AG10803 (cell line): ENCODE results near the gene FRMD8.

Experiments
- DNase-seq: peaks from one replicate; pipeline ENCODE4 v3.0.0; 2010; ENCODE audit warnings: low read depth
- H3K4me3 ChIP-seq: 2 replicates; pipeline ENCODE4 v1.5.1; 2011; ENCODE audit warnings: mild to moderate bottlenecking, low read length, control low read depth
- TF ChIP-seq, protein P1 (sequence below): conservative IDR thresholded peaks from 2 replicates; pipeline ENCODE4 v1.5.1; 2011; ENCODE audit warnings: mild to moderate bottlenecking, low read length, control low read depth, inconsistent platforms

Gene FRMD8

DNA sequence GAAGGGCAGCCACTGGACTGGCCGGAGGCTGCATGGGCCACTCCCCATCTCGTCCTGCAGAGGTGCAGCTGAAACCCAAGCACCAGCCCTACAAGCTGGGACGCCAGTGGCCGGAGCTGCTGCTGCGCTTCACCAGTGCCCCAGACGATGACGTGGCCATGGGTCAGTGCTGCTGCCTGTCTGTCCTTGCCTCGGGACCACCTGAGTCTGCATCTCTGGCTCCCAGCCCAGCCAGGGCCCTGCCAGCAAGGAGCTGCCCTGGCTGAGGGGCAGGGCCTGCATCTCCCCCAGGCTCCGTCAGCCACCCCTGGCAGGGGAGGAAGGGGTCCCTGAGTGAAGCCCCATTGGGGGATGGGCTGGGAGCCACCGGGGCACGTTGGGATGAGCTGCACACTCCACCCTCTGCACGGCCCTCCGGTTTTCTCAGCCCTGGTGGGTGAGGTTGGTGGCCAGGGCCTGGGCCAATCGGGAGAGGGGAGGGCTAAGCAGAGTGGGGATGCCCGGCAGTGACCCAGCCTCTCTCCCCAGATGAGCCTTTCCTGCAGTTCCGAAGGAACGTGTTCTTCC is 7.2 kb downstream of the FRMD8 start:
- TF ChIP-seq, protein P1, sequence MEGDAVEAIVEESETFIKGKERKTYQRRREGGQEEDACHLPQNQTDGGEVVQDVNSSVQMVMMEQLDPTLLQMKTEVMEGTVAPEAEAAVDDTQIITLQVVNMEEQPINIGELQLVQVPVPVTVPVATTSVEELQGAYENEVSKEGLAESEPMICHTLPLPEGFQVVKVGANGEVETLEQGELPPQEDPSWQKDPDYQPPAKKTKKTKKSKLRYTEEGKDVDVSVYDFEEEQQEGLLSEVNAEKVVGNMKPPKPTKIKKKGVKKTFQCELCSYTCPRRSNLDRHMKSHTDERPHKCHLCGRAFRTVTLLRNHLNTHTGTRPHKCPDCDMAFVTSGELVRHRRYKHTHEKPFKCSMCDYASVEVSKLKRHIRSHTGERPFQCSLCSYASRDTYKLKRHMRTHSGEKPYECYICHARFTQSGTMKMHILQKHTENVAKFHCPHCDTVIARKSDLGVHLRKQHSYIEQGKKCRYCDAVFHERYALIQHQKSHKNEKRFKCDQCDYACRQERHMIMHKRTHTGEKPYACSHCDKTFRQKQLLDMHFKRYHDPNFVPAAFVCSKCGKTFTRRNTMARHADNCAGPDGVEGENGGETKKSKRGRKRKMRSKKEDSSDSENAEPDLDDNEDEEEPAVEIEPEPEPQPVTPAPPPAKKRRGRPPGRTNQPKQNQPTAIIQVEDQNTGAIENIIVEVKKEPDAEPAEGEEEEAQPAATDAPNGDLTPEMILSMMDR, result no peak
- no peak overlapping the region for H3K4me3 ChIP-seq
- DNase-seq, result no peak

DNA sequence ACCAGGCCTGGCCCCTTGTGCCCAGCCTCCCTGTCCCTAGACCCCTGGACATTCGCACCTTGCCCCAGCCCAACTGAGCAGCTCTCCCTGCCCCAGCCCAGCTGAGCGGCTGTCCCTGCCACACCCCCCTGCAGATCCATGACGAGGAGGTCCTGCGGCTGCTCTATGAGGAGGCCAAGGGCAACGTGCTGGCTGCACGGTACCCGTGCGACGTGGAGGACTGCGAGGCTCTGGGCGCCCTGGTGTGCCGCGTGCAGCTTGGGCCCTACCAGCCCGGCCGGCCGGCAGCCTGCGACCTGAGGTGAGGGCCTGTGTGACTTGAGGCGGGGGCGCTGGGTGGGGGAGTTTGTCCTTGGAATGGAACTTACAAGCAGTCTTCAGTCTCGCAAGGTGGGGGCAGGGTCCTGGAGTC is 7.7 kb downstream of the FRMD8 start:
- DNase-seq, result no peak
- H3K4me3 ChIP-seq, result no peak overlapping the region
- TF ChIP-seq, protein P1, result no peak

DNA sequence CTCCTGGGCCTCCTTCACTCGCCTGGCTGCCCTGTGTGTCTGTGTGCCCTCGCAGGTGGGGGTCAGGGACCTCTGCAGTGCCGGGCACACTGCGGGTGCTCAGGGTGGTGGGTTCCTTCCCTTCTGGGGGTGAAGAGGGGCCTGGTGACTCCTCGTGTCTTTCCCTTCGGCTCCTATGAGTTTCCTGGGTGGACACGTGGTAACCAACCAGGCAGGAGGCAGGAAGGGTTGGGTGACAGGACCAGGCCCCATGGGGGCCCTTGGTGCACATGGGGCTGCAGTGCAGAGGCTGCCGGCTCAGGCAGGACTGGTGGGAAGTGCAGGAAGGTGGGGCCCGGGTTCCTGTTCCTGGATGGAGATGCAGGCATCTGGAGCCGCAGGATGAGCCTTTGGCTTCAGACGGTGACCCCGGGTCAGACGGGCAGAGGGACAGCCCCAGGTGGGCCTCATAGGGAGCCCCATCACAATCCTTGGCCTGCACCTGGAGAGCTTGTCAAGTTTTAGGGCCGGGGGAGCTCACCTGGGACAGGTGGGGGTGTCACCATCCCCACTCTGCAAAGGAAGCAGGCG is 9.6 kb downstream of the FRMD8 start:
- TF ChIP-seq, protein P1, result no peak
- no peak overlapping the region for H3K4me3 ChIP-seq
- DNase-seq, result no peak

DNA sequence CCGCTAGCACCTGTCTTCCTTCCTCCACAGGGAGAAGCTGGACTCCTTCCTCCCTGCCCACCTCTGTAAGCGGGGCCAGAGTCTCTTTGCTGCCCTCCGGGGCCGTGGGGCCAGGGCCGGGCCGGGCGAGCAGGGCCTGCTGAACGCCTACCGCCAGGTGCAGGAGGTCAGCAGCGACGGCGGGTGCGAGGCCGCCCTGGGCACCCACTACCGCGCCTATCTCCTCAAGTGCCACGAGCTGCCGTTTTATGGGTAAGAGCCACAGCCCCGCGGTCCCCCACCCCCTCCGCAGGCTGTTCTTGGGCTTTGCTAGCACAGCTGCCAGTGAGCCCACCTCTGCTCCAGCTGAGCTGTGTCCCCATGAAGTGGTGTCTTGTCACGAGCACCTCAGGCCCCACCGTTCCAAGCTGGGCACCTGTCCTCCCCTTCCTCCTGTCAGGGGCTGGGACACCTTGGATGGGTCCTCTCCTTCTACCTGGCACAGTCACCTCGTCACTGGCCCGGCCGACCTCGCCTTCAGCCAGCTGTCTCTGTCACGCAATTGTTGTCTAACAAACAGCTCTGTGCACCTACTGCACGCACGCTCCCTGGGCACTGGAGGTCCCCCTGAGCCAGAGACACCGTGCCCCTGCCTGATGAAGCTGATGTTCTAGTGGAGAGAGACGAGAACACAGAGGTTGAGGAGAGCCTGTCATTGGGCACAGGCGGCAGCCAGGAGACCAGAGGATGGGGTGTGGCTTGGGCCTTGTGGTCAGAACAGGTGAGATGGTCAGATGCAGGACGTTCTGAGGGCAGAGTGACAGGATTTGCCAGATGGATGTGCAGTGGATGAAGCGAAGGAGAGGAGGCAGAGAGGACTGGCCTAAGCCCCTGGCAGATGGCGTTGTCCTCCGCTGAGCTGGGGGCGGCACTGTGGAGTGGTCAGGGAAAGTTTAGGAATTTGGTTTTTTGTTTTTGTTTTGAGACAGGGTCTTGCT is 10.6 kb downstream of the FRMD8 start:
- DNase-seq, result no peak
- TF ChIP-seq, protein P1, result no peak
- H3K4me3 ChIP-seq, result no peak overlapping the region

DNA sequence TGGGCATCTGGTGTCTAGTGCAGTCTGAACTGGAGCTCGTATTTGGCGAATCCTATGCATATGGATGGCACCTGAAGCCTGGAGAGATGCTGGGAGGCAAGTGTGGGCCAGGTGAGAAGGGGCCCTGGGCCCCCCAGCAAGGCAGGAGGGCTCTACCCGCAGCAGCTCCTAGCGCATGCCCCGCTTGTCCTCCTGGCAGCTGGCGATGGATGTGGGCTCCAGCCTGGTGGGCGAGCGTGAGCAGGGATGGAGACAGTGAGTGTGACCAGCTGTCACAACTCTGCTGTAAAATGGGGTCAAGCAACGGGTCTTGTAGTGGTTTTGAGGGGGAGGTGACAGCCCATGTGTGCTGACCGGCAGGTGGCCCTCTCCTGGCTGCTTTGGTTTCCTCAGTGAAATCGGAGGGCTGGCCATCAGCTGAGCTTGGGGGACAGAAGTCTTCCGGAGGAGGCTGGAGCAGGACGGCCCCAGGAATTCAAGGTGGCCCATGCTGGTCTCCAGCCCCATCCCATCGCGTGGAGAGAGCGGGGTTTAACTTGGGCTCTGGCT is 12.0 kb downstream of the FRMD8 start:
- H3K4me3 ChIP-seq, result no peak overlapping the region
- no peak for DNase-seq
- TF ChIP-seq, protein P1, result no peak

DNA sequence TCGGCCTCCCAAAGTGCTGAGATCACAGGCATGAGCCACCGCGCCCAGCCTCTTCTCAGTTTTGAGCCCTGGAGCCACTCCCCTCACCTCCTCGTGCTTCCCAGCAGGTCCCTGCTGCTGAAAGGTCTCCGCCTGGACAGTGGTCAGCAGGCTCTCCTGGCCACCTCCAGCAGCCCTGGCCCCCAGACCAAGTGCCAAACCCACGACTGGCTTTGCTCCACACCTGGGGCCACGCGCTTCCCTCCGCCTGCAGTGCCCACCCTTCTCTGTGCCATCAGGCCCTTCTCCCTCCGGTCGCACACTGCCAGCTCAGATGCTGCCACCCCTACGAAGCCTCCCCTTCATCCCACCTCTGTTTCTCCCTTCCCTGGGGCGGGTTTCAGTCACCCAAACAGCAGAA is 12.8 kb downstream of the FRMD8 start:
- H3K4me3 ChIP-seq, result no peak overlapping the region
- DNase-seq, result no peak
- TF ChIP-seq, protein P1, result no peak
